GM18858 (cell line): ENCODE results near the gene SFMBT2.

ENCODE experiments used
- ATAC-seq: cut with Tn5 transposase; IDR thresholded peaks from one replicate; pipeline ENCODE4 v1.9.1; 2021; ENCODE audit not compliant: unreplicated experiment

The SFMBT2 gene

GRCh38 chr10:7370511-7370910 lies 40.3 kb downstream of the SFMBT2 start:
- ATAC-seq, result no peak

GRCh38 chr10:7365027-7365745 lies 45.6 kb downstream of the SFMBT2 start:
- no peak for ATAC-seq

DNA sequence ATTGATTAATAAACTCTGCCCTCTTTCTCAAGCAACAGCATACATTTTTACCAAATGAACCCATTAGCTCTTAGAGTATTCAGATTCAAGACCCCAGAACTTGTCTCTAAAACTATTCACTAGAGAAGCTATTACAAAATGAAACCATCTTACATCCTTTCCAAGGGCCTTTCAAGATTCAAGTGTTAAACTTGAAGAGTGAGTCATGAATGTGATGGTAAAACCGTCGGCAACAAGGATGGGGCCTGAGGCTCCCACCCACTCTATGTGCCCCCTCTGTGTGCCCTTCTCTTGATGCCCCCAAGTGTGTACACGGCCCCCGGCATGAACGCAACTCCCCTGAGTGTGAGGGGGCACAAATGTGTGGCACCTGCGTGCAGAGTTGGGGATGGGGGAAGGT lies 46.4 kb downstream of the SFMBT2 start:
- ATAC-seq, result no peak

DNA sequence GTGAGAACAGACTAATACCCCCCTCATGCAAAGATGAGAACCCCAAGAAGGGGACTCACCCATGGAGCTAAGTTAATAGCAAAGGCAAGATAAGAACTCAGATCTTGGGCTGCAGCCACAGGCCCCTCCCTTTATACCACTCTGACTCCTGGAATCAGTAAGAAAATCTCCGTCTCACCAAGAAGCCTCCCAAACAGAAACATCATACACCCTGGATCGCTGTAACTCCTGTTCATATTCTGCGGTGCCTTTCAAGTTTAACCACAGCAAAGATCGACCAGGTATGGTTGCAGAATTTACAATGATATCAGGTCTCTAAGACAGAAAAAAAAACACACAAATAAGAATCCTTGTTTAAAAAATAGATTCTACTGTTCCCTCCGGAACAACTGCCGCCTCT lies 47.1 kb downstream of the SFMBT2 start:
- no peak for ATAC-seq

DNA sequence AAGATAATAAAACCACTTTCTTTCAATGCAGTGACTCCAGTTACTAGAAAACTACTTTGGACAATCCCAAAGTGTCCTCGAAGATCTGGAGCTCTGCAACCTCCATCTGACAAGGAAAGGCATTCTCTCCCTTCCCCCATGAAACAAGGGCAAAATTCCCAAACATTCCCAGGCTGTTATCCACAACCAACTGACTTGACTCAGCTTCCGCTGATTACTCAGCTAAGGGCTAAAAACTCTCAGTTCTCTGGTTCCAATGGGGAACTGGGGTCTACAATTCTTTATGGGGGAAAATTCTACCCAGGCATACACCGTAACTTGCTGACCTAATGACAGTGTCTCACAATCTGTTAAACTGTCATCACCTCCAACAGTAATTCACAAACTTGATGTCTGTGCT lies 48.4 kb downstream of the SFMBT2 start:
- ATAC-seq, result no peak

- ATAC-seq, result no peak
Observed at GRCh38 chr10:7361316-7361715, 49.5 kb downstream of the SFMBT2 start.

- ATAC-seq, result no peak
Observed at GRCh38 chr10:7359954-7360353, 50.9 kb downstream of the SFMBT2 start.

GRCh38 chr10:7359356-7359755 lies 51.5 kb downstream of the SFMBT2 start:
- ATAC-seq, result no peak

- no peak for ATAC-seq
Observed at GRCh38 chr10:7357193-7357592, 53.6 kb downstream of the SFMBT2 start.

DNA sequence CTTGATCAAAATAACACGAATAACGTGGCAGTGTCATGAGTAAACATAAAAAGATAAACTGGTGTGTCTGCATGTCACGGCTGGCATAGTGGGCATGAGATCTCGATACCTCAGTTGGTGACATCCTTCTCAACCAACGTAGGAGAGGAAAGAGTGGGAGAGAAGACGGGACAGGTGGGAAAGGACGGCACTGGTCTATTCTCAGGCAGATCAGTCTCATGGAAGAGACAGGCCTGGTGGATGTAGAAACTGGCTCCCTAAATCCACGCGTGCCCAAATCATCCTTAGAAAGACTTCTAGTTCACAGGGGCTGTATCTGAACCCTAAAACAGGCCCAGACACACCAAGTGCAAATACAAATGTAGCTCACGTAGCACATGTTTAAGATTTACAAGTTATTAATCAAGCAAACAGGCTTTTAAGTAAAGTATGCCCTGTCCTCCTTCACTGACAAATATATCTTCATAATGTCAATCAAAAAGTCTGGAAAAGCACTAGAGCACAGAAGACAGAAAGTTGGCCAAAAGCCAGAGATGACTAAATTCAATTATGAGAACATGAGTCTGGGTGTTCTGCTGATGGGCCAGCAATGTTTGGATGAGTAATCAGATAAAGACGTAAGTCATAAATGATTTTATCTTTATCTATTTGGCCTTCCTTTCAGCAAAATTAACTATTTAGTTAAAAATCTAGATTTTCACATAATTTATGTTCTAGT lies 56.3 kb downstream of the SFMBT2 start:
- no peak for ATAC-seq

DNA sequence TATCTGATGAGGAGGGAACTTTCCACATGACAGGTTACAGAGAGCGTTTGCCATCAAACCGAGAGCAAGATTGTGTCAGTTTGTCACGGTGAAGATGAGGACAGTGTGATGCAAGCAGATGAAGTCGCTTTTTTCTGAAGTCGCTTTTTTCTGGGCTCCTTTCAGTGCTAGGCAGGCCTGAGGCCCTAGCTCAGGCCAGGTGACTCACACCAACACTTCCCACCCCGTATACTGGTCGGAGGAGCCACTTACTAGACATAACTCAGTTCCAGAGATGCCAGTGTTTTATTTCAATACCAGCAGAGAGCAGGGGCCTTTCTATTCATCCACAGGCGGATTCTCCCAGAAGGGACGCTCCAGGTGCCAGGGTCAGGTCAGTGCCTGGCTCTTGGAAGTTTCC lies 58.9 kb downstream of the SFMBT2 start:
- ATAC-seq, result no peak

GRCh38 chr10:7350541-7351195 lies 60.2 kb downstream of the SFMBT2 start:
- no peak for ATAC-seq

DNA sequence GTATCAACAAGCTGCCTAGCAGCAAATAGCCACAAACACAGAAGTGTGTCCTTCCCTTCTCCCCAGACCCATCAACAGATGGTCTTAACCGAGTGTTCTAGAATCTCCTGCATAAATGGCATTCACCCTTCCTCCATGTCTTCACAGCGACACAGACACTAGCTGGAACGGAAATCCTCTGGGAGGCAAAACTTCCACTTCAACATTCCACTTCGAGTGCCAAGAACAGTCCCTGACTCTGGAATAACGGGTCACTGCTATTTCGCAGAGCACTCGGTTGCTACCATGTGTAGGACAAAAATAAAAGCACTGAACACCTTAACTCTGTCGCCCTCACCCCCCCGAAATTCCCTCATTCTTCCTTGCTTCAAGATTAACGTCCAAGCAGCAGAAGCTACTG lies 65.1 kb downstream of the SFMBT2 start:
- ATAC-seq, result no peak

GRCh38 chr10:7343040-7343439 lies 67.8 kb downstream of the SFMBT2 start:
- ATAC-seq, result no peak

GRCh38 chr10:7340179-7340874 lies 70.5 kb downstream of the SFMBT2 start:
- ATAC-seq, result no peak

DNA sequence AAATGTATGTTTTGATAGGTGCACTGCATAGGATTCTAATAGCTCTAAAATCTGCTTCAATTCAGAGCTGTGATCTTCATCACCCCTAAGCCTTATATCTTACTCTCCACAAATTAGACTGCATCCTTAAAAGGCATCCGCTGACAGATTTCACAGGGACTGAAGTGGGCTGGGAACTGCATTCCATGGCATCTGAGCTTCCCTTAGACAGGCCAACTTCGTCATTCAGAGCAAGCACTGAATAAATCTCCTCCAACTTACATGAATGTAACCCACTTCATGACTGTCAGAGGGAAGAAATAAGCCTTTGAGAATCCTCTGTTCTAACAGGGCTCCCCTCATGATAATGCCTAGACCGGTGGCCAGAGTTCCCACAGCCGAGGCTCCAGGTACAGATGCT lies 71.3 kb downstream of the SFMBT2 start:
- no peak for ATAC-seq

DNA sequence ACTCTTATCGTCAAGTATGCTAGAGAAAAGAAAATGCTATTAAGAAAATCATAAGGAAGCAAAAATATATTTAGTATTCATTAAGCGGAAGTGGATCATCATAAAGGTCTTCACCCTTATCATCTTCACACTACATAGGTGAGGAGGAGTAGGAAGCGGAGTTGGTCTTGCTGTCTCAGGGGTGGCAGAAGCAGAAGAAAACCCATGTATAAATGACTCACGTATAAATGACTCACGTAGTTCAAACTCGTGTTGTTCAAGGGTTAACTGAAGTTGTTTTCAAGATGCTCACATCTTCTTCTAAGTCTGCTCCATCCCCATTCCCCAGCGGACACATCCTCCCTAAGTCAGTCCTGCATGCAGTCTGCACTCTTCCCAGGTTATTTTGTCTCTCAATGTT lies 72.4 kb downstream of the SFMBT2 start:
- ATAC-seq, result no peak

- peak; percentile 50 for ATAC-seq
Observed at GRCh38 chr10:7337431-7338171, 73.2 kb downstream of the SFMBT2 start.

DNA sequence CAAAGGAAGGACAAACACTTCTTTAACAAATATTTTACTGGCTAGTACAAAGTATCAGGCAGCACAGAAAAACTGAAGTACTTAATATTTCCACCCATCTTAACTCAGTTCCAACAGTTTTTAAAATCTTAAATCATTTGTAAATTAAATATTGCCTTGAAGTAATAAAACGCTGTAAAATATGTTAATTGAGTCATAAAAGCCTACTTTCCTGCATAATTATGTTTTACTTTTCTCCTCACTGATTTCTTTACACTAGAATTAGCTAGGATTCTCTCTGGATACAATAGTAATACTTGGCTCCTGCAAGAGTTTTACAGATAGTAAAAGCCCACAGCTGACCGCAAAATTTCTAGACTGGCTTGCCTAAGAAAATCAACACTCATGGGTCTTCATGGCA lies 74.9 kb downstream of the SFMBT2 start:
- no peak for ATAC-seq

DNA sequence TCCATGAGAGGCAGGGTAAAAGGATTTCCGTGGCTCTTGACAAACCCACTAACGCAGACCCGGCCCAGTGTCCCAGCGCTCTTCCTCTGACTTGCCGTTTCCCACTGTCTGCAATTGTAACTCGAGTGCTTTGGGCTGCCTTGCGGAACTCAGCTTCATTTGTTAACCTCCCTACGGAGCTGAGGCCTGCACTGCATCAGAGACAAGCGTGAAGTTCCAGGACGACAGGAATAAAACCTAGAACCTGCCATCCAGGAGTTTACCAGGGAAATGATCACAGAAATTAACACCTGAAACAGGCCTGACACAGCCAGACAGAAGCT lies 76.2 kb downstream of the SFMBT2 start:
- no peak for ATAC-seq
